ENCODE measurements around the gene CATSPER1. TPM values are rescaled to one million over a fixed set of nuclear protein-coding genes. Genes with fewer than 3 reads are reported as not detected.
"Not testable (repeated sequence)": the region's sequence is repeated elsewhere in the genome, so short reads cannot be mapped to it uniquely, and the experiment has no call there.

Gene CATSPER1
- total RNA-seq, 1 donor from 2014 or later, result not detected

DNA sequence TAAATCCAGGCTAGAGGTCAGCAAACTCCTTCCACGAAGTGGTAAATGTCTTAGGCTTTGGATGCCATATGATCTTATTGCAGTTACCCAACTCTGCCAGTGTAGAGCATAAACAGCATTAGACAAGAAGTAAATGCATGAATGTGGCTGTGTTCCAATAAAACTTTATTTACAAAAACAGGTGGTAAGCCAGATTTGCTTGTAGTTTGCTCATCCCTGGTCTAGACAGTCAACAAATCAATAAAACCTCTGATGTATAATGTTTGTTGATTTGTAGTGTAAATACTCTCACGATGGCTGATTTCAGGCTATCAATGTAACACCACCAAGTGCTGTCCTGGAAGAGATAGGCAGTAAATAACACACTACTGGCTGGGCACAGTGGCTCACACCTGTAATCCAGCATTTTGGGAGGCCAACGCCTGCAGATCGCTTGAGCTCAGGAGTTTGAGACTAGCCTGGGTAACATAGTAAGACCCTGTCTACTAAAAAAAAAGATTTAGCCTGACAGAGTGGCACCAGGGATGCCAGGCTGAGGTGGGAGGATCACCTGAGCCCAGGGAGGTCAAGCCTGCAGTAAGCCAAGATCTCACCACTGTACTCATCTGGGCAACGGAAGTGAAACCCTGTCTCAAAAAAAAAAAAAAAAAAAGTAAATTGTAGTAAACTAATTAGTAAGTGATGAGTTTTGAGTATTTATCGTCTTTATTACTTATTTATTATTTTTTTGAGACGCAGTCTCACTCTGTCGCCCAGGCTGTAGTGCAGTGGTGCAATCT is 6.9 kb upstream of the CATSPER1 start:
- intact Hi-C loops (cut with micrococcal nuclease), result no loop called here
- DNase-seq, result no peak
- no peak for ATAC-seq

DNA sequence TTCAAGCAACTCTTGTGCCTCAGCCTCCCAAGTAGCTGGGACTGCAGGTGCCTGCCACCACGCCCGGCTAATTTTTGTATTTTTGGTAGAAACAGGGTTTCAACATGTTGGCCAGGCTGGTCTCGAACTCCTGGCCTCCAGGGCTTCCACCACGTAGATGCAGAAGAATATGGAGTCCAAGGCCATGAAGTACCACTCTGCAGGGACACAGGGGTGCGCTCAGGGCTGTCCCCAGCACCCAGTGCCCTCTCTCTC is 3.2 kb downstream of the CATSPER1 start:
- DNase-seq; intact Hi-C loops (cut with micrococcal nuclease); ATAC-seq: not testable (repeated sequence)

DNA sequence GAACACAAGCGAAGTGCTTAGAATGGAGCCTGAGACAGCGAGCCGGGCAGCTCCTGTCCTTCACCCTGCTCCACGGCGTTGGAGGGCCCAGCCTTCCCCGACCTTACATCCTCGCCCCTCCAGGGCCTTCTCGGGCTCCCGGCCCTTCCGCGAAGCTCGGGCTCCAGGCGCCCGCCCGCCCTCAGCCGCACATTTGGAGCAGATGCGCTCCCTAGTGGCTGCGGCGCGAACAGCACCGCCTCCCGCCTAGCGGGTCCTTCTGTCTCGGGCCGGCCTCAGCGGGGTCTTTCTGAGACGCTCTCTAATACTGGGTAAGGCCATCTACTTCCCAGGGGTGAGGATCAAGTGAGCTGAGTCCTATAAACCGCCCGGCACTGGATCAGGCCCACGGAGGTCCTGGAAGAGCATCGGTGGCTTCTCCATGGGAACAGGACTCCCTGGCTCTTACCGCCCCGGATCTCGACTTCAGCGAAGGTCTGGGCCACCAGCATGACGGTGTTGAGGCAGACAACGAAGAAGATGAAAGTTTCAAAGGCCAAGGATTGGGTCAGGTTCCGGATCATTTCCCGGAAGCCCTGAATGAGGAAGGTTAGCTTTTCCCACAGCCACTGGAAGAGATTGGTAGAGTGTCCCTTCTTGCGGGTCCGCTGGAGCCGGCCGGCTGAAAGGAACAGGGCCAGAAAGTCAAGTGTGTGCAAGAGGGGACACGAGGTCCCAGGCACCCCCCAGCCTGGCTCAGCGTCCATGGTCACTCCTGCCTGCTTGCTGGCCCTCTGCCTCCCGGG is 3.7 kb downstream of the CATSPER1 start:
- ATAC-seq, result peak; percentile 88
- intact Hi-C loops (cut with micrococcal nuclease), result no loop called here
- peak; percentile 87 for DNase-seq

DNA sequence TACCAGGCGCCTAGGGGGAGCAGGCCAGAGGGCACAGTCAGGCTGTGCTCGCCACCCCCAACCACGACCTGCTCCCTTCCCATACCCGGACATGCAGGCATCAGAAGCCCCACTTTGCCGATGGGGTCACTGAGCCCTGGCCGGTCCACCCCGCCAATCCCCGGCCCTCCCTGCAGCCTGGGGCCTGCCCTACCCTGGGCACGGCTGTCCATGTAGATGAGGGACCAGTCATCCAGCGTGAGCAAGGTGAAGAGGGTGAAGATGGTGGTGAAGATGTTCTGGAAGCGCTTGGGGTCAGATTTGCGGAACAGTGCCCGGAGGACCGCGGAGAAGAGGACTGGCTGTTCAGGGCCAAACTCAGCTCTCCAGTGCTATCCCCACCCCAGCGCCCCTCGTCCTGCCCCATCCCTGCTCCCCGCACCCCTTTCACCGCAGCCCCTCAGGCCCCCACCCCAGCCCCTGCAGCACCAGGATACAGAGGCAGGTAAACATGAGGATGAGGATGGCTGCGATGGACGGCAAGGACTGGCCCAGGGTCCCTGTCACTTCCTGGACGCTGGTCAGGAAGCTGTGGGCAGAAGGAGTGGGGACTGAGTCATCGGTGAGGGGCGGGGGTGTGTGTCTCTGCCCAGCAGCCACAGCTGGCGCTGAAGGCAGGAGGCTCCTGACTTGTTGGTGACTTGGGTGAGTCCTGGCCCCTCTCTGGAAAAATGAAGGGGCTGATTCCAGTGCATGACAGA is 5.5 kb downstream of the CATSPER1 start:
- DNase-seq (no peak), ATAC-seq (peak; percentile 28)
- intact Hi-C loops (cut with micrococcal nuclease), result no loop called here

DNA sequence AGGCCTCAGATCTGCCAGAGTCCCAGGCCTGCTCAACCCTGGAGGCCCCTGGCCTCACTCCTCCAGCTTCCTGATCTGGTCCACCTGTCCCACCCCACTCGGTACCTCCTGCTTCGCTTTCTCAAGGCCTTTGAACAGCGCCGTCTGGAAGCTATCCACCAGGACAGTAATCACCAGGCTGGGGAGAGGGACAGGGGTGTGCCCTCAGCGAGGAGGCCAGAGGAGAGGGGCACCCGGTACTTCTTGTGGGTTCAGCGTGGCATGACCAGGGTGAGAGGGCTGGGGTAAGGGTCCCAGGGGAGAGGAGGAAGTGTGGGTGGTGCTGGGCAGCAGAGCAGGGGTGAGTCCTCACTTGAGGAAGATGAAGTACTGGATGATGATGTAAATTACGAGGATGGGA is 6.1 kb downstream of the CATSPER1 start:
- DNase-seq (no peak), ATAC-seq (no peak)
- intact Hi-C loops (cut with micrococcal nuclease), result no loop called here

DNA sequence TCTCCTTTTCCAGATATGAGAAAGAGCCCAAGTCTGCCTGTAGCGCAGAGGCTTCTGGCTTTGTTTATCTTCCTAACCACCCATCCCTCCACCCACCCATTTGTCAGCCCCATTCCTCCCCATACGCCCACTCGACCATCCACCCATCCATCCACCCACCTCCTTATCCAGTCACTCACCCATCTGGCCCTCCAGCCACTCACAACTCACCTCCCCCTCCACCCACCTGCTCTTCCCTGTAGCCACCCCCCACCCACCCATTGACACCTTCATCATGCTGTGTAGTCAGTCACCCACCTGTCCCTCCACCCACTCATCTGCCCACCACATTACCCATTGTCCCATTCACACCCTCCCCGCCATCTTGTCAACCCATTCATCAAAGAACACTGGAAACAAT is 9.0 kb downstream of the CATSPER1 start:
- intact Hi-C loops (cut with micrococcal nuclease), result no loop called here
- ATAC-seq (no peak), DNase-seq (no peak)

DNA sequence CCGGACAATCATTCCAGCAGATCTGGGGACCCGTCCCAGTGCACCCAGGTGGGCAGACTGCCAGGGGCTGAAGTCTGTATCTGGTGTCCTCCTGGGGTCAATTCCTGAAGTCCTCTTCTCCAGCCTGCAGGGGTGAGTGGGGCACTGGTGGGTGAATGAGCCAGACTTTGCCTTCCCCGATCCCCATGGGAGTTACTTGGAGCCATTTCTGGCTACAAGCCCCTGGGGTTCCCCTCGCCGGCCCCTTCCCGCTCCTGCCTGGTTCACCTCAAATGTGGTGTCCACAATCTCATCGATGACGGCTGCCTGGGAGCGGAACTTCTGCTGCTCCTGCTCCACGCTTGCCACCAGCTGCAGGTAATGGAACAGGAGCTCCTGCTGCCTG is 9.5 kb downstream of the CATSPER1 start:
- no peak for DNase-seq
- intact Hi-C loops (cut with micrococcal nuclease), result no loop called here
- no peak for ATAC-seq

DNA sequence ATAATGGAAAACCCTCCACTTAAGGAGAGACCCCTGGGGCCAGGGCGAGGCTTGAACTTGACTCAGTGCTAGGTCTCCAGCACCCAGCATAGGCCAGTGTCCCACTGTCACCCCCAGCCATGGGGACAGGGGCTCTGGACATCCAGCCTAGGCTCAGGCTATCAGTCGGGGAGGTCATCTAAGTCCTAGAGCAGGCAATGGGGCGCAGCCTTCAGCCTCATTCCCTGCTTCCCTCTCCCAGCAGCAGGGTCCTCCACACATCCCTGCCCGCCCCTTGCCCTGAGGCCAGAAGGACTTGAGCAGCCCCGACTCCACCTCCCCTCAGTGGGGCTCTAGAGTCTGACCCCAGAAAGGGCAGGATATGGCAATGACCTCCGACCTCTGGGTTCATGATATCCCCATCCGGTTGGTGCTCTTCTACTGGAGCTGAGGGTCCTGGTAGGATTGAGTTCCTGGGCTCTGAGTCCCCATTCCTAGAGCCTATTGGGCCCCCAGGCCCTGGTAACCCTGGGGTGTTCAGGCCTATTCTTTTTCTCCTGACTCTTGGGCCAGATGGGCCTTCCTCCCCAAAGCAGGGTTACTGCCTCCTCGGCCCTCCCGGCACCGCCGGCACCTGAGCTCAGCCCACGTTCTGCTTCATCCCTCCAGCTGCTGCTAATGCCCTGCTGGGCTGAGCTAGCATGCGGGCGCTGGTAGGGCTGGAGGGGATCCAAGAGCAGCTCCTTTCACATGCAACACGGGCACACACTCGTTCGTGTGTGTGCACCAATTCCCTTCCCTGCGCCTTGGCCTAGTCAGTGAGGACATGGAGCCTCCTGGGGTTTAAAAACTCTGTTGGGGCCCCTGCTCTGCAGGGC is 10.1 kb downstream of the CATSPER1 start:
- DNase-seq (no peak), ATAC-seq (peak; percentile 12)
- intact Hi-C loops (cut with micrococcal nuclease), result no loop called here

DNA sequence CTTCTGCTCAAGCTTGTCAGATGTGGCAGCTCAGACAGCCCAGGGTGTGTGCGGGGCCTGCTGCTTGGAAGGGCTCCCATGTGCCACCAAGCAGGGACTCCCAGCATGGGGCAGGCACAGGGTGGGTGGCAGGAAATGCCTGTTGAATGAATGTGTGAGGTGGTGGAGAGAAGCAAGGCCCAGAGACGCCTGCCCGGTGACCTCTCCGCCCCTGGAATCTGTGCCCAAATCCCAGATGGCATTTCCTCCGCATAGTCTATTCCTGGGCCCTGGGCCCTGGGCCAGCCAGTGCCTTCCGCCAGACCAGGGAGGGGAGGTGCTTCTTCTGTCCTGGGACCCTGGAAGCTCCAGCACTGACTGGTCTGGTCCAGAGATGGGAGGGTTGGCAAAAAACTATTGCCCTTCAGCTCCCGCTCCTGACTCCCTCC is 10.8 kb downstream of the CATSPER1 start:
- DNase-seq (peak; percentile 63), ATAC-seq (peak; percentile 79)
- intact Hi-C loops (cut with micrococcal nuclease), result no loop called here

DNA sequence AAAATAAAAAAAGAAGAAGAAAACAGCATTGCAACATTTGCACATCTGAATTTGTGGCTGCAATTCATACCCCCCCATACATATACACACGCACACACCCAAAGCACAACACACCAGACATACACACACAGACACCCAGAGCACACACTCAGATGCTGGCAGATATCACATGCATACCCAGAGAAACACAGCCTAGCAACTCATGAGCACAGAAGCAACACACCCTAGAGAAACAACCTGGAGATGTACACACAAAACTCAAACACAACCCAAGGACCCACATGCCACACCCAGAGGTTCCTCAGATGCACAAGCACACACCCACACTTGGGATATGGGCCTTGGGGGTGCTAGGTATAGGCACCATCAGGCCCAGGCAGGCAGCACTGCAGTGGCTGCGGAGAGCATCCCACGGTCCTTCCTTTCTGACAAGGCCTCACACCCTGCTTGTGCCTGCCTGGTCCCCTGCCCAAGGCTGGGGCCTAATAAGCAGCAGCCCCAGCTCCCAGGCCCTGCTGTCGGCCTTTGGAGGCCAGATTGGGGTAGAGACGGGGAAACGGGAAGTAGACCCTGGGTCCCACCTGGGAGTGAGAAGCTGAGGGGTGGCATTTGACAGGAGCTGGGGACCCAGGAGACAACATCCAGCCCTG is 11.3 kb downstream of the CATSPER1 start:
- ATAC-seq, result no peak
- DNase-seq, result no peak
- intact Hi-C loops (cut with micrococcal nuclease), result no loop called here

DNA sequence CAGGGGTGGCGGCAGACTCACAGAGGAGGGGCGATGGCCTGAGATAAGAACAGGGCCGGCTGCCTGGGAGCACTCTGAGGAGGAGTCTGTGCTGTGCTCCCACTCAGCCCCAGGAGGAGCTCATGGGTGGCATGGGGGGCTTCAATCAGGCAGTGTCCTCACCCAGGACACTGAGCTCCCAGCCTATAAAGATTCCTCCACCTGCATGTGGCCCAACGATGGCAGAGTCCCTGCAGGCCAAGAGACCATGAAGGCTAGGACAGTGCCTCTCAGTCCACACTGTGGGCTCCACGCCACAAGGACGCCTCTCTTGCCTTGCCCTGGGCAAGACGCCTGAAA is 12.5 kb downstream of the CATSPER1 start:
- DNase-seq, result no peak
- intact Hi-C loops (cut with micrococcal nuclease), result no loop called here
- ATAC-seq, result no peak

DNA sequence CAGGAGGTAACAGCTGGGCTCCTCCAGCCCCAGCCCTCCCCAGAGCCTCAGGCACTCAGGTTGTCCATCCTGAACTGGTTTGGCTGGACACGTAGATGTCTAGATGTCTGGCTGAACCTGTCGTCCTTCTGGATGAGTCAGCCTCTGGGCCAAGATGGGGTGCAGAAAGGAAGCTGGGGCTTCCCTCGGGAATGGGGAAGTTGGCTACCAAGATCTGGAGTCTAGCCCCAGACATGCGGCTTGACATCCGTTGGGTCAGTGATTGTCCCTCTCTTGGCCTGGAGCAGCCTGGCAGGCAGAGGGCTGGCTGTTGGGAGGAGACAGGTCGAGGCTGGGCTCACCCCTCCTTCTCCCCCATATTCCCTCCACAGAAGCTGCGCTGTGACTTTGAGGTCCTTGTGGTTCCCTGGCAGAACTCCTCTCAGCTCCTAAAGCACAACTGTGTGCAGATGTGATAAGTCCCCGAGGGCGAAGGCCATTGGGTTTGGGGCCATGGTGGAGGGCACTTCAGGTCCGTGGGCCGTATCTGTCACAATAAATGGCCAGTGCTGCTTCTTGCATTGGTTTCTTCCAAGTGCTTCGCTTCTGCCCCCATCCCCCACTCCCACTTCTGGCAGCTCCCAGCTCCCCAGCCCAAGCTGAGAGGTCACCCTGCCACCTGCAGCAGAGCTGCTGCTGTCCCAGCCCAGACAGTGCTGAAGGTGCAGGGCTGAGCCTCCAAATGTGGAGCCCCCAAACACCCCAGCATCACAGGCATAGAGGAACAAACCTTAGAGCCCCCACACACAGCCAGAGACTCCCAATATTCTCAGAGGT is 13.1 kb downstream of the CATSPER1 start:
- intact Hi-C loops (cut with micrococcal nuclease), result no loop called here
- ATAC-seq (no peak), DNase-seq (no peak)

DNA sequence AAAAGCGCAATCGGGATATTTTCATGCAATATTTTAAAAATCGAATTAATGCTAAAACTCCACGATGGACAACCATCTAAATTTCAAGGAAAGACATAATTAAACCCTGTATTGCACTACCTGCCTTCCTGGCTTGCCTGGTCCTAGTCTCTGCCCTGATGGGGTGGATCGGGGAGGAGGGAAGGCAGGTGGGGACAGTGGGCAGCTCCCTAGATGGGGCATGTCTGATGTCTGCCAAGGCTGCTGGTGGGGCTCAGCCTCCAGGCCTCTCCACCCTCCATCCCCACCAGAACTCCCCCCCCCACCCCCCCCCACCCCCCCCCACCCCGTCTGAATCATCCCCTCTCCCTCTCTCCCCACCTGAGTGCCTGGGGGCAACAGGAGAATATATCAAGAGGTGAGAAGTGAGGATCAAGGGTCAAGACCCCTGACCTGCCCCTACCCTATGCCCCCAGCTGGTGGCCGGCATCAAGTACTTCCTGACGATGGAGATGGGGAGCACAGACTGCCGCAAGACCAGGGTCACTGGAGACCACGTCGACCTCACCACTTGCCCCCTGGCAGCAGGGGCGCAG is 13.8 kb downstream of the CATSPER1 start:
- DNase-seq (no peak), ATAC-seq (no peak)
- intact Hi-C loops (cut with micrococcal nuclease), result no loop called here

DNA sequence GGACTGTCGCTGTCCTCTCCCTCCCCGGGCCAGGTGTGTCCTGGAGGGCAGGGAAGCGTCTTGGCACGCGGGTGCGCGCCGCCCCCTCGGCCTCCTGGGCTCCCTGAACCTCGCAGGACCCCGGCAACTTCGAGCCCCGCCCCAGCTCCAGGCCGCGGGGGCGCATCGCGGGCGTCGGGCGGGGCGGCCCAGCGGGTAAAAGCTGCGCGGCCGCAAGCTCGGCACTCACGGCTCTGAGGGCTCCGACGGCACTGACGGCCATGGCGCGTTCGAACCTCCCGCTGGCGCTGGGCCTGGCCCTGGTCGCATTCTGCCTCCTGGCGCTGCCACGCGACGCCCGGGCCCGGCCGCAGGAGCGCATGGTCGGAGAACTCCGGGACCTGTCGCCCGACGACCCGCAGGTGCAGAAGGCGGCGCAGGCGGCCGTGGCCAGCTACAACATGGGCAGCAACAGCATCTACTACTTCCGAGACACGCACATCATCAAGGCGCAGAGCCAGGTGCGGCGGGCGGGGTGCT is 14.4 kb downstream of the CATSPER1 start, which contains the start of gene CST6:
Gene CST6, plus strand, starts transcription at position 224 of the 519 bp plus-strand sequence. Its CDS starts 37 bp downstream, at position 261.
- DNase-seq (no peak), ATAC-seq (no peak)
- intact Hi-C loops (cut with micrococcal nuclease), result no loop called here

DNA sequence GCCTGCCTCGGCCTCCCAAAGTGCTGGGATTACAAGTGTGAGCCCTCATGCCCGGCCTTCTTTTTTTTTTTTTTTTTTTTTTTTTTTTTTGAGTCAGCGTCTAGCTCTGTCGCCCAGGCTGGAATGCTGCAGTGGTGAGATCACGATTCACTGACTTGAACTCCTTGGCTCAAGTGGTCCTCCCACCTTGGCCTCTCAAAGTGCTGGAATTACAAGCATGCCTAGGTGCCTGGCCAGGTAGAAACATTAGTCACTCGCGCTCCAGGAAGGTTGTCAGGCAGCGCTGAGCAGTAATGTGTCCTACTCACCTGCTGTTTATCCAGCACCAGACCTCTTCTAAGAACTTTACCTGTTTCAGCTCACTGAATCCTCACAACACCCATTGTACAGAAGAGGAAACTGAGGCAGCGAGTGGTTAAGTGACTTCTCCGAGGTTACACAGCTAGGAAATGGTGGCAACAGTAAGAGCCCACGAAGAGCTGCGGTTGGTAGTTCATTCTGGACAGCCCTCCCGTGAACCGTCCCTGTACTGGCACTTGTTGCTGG is 15.0 kb downstream of the CATSPER1 start:
- intact Hi-C loops (cut with micrococcal nuclease), result no loop called here
- ATAC-seq, result no peak
- DNase-seq, result no peak

DNA sequence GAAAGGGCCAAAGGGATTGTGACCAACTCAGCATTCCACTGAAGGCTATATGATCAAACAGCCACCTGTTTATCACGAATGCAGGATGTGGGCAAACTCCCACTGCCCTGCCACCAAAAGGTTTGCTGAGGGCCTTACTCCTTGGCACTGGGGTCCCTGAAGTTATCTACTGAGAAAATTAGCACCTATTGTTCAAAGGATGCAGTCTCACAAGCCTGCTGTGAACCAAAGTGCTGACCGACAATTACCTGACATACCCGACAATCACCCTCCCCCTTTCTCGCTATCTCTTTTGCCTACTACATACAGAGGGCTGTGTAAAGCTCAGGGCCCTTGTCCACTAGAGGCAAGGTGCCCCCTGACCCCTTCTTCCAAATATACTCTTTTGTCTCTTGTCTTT is 16.2 kb downstream of the CATSPER1 start:
- DNase-seq; ATAC-seq; intact Hi-C loops (cut with micrococcal nuclease): not testable (repeated sequence)

DNA sequence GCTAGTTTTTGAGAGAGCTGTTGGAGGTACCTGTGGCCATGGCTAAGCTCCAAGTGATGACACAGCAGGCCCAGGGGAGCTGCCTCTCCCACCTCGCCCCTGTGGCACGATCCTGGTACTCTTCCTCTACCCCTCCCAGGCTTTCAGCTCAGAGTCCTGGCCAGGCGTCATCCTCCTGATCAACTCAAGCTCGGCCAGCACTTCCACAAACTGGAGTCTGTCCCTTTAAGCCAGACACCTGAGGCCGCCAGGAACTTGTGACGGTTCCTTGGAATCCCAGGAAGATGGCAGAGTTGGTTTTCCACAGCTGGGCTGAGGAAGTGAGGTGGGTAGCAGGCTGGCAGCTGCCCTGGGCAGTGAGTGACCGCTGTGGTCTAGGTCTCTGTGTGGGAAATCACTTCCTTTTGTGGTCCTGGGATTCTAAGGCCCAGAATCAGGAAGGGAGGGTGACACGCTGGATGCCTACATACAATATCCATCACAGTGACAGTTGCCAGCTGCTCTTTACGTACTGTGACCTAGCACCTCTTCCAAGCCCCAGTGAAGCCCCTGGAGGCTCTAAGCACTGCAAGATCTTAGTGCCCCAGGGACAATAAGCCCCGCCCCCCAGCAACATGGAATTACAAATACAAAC is 17.7 kb downstream of the CATSPER1 start:
- intact Hi-C loops (cut with micrococcal nuclease), result no loop called here
- ATAC-seq, result no peak
- no peak for DNase-seq

All from left ventricle myocardium superior (tissue), 1 donor.